Astrocyte (in vitro differentiated cells and primary cell): ENCODE results near the gene ADGRF1. TPM values are rescaled to one million over a fixed set of nuclear protein-coding genes. Genes with fewer than 3 reads are reported as not detected.

ENCODE experiments used
- DNase-seq: peaks from one replicate; pipeline ENCODE4 v3.0.0-alpha.2; 2010; ENCODE audit warnings: low read depth
- FAIRE-seq: peaks from 2 replicates; lab custom pipeline; 2011; peaks lifted over from hg19 to GRCh38; lab: Jason Lieb, UNC
- H2AFZ ChIP-seq: 2 replicates; pipeline ENCODE4 v1.6.0; 2012; ENCODE audit warnings: low read depth, low read length, inconsistent platforms
- H3K27ac ChIP-seq: 2 replicates; pipeline ENCODE4 v1.5.1; 2011; ENCODE audit warnings: low read depth, low read length, inconsistent platforms
- H3K27me3 ChIP-seq: 2 replicates; pipeline ENCODE4 v1.6.0; 2011; ENCODE audit warnings: low read length, inconsistent platforms; ENCODE audit not compliant: insufficient read depth
- H3K36me3 ChIP-seq: 2 replicates; pipeline ENCODE4 v1.5.1; 2011; ENCODE audit warnings: low read length, inconsistent platforms; ENCODE audit not compliant: insufficient read depth
- H3K4me1 ChIP-seq: 2 replicates; pipeline ENCODE4 v1.5.1; 2011; ENCODE audit warnings: low read length, inconsistent platforms; ENCODE audit not compliant: insufficient read depth
- H3K4me2 ChIP-seq: 2 replicates; pipeline ENCODE4 v1.6.0; 2012; ENCODE audit warnings: low read length, inconsistent platforms
- H3K4me3 ChIP-seq: 2 replicates; pipeline ENCODE4 v1.5.1; 2011; ENCODE audit warnings: low read depth, mild to moderate bottlenecking, low read length, inconsistent platforms; ENCODE audit not compliant: insufficient read depth
- H3K79me2 ChIP-seq: 2 replicates; pipeline ENCODE4 v1.6.0; 2012; ENCODE audit warnings: mild to moderate bottlenecking, low read length, inconsistent platforms; ENCODE audit not compliant: insufficient read depth
- H3K9ac ChIP-seq: 2 replicates; pipeline ENCODE4 v1.6.0; 2012; ENCODE audit warnings: mild to moderate bottlenecking, low read length, inconsistent platforms
- H3K9me3 ChIP-seq: 2 replicates; pipeline ENCODE4 v1.5.1; 2012; ENCODE audit warnings: low read depth, mild to moderate bottlenecking, low read length, inconsistent platforms; ENCODE audit not compliant: insufficient read depth
- H4K20me1 ChIP-seq: 2 replicates; pipeline ENCODE4 v1.6.0; 2012; ENCODE audit warnings: low read length, inconsistent platforms; ENCODE audit not compliant: insufficient read depth
- H3K27ac Mint-ChIP-seq: one replicate; pipeline ENCODE4 v1.8.0; 2021; ENCODE audit warnings: mild to moderate bottlenecking, mixed read lengths; ENCODE audit not compliant: unreplicated experiment
- H3K27me3 Mint-ChIP-seq: one replicate; pipeline ENCODE4 v1.8.0; 2021; ENCODE audit warnings: low read depth, mixed read lengths; ENCODE audit not compliant: unreplicated experiment
- H3K36me3 Mint-ChIP-seq: one replicate; pipeline ENCODE4 v1.8.0; 2021; ENCODE audit warnings: low read depth, mixed read lengths; ENCODE audit not compliant: unreplicated experiment
- H3K4me1 Mint-ChIP-seq: one replicate; pipeline ENCODE4 v1.8.0; 2021; ENCODE audit warnings: low read depth, mixed read lengths; ENCODE audit not compliant: unreplicated experiment
- H3K4me3 Mint-ChIP-seq: one replicate; pipeline ENCODE4 v1.8.0; 2021; ENCODE audit warnings: mild to moderate bottlenecking, moderate library complexity, mixed read lengths; ENCODE audit not compliant: unreplicated experiment
- H3K9me3 Mint-ChIP-seq: one replicate; pipeline ENCODE4 v1.8.0; 2021; ENCODE audit warnings: mild to moderate bottlenecking, mixed read lengths; ENCODE audit not compliant: unreplicated experiment
- CTCF ChIP-seq: IDR thresholded peaks from 2 replicates; pipeline ENCODE4 v1.5.1; 2011; ENCODE audit warnings: low read depth, mild to moderate bottlenecking, inconsistent platforms, low read length, moderate library complexity; ENCODE audit not compliant: insufficient read depth
- EZH2 ChIP-seq: IDR thresholded peaks from 2 replicates; pipeline ENCODE4 v1.6.1; 2012; ENCODE audit warnings: mild to moderate bottlenecking, low read length, inconsistent platforms; ENCODE audit not compliant: insufficient read depth
- total RNA-seq: library from RNA; stranded (reverse); gene quantifications from 2 replicates; pipeline ENCODE4 v1.2.1, GENCODE V29; 2021

ADGRF1 gene
- total RNA-seq, 1 donor from 2014 or later: 0.25 TPM

DNA sequence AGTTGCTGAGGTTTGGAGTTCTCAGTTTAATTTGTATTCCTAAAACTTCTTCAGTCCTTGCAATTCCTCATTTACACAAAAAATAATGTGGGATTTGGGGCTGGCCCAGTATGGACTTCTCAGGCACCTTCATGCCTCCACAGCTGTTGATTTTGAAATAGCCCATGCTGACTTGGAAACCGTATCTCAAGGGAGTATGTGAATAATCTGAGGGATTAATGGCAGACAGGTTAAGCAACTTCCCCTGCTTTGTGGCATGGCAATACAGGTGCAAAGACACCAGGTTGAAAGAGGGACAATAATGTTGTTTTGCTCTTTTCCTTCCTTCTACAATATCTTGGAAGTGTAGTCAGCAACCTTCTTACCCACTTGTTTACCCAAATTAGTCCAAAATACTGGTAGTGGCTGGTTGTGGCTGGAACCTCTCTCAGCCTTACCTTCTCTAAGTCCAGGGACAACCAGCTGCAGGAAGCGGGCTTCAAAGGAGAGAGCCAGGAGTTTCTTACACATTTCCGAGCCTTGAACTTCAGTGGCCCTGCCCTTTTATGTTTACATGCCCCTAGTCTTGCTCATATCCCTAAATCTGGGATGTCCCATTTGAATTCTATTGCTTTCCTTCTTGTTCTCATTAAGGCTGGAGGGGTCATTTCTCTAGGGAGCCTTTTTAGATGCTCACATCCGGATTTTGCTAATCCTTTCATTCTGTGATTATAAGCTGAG is 44.1 kb upstream of the ADGRF1 start:
- Histone ChIP-seq H3K27me3 (no peaks in the 10 kb centered on the region), H3K9ac (no peak overlapping the region), H2AFZ (no peak overlapping the region), H3K36me3 (no peaks in the 10 kb centered on the region), H3K4me1 (peaks cover 9% of the 10 kb centered on the region), H3K4me3 (no peak overlapping the region), H4K20me1 (no peaks in the 10 kb centered on the region), H3K27ac (no peak overlapping the region), H3K9me3 (no peaks in the 10 kb centered on the region), H3K79me2 (no peaks in the 10 kb centered on the region), H3K4me2 (no peak overlapping the region)
- no peak for TF ChIP-seq EZH2
- TF ChIP-seq CTCF: no peak
- no peaks in the 10 kb centered on the region for H3K27me3 Mint-ChIP-seq
- H3K27ac Mint-ChIP-seq: no peak overlapping the region
- FAIRE-seq: no peak
- peaks cover 2% of the 10 kb centered on the region for H3K4me1 Mint-ChIP-seq
- H3K9me3 Mint-ChIP-seq: no peaks in the 10 kb centered on the region
- no peak overlapping the region for H3K4me3 Mint-ChIP-seq
- H3K36me3 Mint-ChIP-seq: no peaks in the 10 kb centered on the region
- no peak for DNase-seq

- no peak for FAIRE-seq
- H3K4me3 Mint-ChIP-seq: no peak overlapping the region
These were observed 42.5 kb upstream of the ADGRF1 start for GRCh38 chr6:47084610-47085009.

More at GRCh38 chr6:47084610-47085009, 42.5 kb upstream of the ADGRF1 start:
- Mint-ChIP-seq H3K27me3 (no peaks in the 10 kb centered on the region), H3K27ac (no peak overlapping the region), H3K36me3 (no peaks in the 10 kb centered on the region), H3K9me3 (no peaks in the 10 kb centered on the region), H3K4me1 (peaks cover 2% of the 10 kb centered on the region)
- H3K9me3 ChIP-seq: no peaks in the 10 kb centered on the region
- TF ChIP-seq CTCF: no peak
- no peak for TF ChIP-seq EZH2
- H3K4me1 ChIP-seq: peaks cover 9% of the 10 kb centered on the region
- H3K9ac ChIP-seq: no peak overlapping the region
- no peak overlapping the region for H3K27ac ChIP-seq
- no peaks in the 10 kb centered on the region for H3K79me2 ChIP-seq
- H2AFZ ChIP-seq: no peak overlapping the region
- no peak overlapping the region for H3K4me3 ChIP-seq
- H3K4me2 ChIP-seq: no peak overlapping the region
- no peaks in the 10 kb centered on the region for H3K36me3 ChIP-seq
- no peak for DNase-seq
- H4K20me1 ChIP-seq: no peaks in the 10 kb centered on the region
- H3K27me3 ChIP-seq: no peaks in the 10 kb centered on the region
